GM21529 (cell line): ENCODE measurements around the gene NSMF.
"Not testable (repeated sequence)": the region's sequence is repeated elsewhere in the genome, so short reads cannot be mapped to it uniquely, and the experiment has no call there.

Source experiments
- ATAC-seq: cut with Tn5 transposase; IDR thresholded peaks from one replicate; pipeline ENCODE4 v1.9.1; 2021; ENCODE audit not compliant: unreplicated experiment

The NSMF gene

DNA sequence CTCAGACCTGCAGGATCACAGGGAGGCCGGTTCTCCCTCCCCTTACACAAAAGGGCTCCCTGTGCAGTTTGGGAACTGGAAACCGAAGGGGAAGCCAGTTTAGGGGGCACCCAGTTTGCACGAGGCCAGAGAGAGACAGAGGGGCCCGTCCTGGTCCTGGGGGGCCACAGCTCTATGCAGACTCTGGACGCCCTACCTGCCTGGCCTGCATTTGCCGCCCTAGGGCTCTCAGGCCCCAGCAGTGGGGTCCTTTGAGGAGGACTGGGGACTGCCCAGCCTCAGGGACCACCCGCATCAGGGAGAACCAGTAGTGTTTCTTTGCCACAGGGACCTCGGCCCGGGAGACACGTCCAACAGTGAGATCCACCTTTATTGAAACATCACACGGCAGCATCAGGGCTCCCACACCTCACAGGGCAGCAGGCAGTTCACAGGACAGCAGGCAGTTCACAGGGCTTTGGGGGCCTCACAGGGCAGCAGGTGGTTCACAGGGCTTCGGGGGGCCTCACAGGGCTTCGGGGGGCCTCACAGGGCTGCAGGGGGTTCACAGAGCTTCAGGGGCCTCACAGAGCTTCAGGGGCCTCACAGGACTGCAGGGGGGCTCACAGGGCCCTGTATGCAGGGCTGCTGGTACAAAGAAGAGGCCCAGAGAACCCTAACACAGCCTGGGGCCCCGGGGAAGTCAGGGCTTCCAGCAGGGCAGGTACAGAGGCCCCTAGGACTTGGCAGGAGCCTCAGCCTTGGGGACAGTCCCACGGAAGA is 648 bp upstream of the NSMF start:
- no peak for ATAC-seq

DNA sequence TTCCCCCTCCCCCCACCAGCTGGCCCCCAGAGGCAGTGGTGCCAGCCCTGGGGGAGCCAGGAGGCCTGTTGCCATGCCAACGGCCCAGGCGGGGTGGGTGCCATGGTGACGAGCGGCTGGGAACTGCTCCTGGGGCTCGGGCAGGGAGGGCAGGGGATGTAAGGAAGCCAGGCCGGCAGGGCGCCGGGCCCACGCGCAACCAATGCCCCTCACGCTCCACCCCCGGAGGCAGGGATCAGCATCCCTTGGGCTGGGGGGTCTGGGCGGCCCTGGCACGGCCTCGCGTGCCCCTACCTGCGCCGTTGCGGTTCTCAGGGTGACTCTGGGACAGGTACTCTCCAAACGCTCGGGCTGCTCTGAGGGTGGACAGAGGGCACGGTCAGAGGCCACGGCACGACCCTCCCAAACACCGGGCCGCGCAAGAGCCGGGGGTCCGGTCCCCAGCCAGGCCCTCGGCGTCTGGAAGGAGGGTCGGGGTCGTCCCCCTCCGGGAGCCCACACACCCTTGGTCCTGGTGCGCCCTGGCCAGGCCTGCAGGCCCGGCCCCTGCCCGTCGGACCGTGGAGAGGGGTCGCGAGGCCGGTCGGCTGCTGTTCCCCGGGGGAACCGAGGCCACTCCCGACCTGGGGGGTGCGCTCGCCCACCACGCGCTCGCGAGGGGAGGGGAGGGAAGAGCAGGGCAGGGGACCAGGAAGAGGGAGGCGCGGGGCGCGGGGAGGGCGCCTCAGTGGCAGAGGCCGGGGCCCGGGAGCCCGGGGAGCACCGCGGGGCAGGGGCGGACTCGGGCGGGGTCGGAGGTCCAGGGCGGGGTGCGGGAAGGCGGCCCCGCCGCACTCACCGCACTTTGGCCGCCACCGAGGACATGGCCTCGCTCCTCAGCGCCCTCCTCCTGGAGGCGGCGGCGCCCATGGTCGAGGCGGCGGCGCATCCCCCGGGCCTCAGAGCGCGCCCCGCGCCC is 661 bp downstream of the NSMF start:
- peak; percentile 21 for ATAC-seq

DNA sequence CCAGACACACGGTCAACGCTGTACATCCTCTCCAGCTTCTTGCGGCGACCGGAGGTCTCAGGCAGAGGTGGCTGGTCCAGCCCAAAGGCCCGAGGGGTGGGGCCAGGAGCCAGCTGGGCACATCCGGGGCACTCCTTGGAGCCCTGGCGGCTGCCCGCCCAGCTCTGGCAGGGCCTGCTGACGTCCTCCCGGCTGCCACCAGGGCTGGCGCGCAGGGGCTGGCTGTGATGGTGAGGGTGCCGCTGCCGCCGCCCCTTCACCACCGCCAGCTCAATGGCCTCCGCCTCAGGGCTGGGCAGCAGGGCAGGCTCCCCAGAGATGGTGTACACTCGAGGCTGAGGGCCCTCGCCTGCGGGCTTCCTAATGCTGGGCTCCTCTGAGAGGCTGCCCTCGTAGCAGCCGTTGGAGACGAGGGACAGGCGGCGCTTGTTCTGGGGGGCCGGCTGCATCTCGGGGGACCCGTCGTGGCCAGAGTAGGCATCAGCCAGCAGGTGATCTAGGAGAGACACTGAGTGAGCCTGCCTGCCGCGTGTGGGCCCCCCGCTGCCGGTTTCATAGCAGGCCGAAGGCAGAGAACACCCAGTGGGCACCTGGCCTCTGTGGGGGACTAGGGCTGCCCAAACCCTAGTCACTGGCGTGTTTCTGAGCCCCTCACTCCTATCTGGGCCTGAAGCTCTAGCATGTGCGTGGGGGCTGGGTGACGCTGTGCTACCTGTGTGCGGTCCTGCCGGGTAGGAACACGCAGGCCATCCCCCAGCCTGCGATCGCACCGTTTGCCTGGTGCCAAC is 1.5 kb downstream of the NSMF start:
- ATAC-seq = no peak

DNA sequence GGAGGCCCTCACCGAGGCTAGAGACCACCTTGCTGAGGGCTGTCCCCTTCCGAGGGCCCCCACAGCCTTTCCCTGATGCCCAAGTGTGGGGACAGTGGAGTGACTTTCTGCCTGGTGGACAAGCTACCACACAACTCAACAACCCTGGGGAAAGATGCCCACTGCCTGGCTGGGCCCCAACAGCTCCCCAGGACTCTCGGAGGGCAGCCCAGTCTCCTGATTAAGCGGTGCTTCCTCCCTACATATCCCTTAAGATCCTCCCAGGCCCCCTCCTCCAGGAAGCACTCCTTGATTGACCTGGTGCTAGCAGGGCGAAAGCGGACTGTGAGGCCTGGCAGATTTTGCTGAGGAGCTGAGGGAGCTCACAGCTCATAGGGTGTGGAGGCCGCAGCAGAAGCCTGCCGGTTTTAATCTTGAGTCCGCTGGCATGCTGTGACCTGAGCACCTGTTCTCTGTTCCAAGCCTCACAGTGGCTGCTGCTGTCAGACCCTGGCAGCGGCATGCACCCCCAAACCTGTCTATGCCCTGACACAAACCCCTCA is 2.2 kb downstream of the NSMF start:
- no peak for ATAC-seq

DNA sequence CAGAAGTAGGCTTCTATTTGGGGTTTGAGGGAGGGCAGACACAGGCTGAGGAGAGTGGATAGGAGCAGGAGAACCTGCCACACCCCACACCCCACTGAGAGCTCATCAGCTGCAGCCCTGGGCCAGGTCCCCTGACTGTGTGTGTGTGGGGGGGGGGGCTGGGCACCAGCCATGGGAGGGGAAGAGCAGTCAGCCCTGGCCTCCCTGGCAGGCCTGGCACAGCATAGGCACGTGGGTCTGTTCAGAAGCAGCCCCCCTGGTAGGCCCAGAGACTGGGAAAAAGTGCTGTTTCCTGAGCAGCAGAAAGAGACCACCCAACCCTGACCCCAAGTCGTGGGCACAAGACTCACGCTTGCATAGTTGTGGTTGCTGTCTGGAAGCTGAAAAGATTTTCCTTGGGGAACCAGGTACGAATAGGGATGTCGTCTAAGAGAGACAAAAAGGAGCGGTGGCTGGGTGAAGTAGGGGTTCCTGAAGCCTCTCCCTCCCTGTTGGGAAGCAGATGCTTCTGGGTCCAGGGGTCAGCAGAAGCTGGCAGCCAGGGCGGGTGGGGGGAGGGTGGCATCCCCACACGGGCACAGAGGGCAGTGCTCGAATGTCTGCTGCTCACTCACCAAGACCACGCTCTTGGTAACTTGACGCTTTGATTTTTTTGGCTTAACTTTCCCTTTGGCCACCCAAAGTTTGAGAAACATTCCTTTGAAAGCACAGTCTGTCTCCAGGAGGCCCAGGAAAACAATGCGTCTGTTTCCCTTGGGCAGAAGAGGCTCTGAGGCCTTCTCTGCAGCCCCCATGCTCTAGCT is 2.9 kb downstream of the NSMF start:
- no peak for ATAC-seq

DNA sequence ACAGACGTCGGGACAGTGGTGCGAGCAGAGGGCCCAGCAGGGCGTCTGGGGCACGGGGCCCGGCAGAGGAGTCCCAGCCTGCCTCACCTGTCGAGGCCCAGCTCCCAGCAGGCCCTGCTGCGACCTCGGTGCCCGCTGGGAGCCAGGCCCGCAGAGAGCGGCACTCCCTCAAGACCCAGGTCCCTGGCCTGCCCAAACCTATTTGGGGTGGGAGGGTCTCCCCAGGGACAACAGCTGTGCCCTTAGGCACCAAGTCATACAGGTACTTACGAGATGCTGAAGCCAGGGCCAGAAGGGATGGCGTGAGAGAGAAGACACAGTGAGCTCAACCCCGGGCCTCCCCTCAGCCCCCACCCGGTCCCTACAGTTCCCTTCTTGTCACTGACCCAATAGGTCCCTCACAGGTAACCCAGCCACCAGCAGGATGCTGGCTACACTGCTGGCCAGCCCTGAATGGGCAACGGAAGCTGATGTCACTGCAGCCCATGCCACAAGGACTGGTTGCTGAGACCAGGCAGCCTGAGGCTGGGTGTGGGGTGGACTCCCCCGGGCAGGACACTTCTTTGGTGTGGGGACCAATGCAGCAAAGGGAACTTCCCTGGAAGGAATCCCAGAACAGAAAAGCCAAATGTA is 3.7 kb downstream of the NSMF start:
- ATAC-seq = no peak

DNA sequence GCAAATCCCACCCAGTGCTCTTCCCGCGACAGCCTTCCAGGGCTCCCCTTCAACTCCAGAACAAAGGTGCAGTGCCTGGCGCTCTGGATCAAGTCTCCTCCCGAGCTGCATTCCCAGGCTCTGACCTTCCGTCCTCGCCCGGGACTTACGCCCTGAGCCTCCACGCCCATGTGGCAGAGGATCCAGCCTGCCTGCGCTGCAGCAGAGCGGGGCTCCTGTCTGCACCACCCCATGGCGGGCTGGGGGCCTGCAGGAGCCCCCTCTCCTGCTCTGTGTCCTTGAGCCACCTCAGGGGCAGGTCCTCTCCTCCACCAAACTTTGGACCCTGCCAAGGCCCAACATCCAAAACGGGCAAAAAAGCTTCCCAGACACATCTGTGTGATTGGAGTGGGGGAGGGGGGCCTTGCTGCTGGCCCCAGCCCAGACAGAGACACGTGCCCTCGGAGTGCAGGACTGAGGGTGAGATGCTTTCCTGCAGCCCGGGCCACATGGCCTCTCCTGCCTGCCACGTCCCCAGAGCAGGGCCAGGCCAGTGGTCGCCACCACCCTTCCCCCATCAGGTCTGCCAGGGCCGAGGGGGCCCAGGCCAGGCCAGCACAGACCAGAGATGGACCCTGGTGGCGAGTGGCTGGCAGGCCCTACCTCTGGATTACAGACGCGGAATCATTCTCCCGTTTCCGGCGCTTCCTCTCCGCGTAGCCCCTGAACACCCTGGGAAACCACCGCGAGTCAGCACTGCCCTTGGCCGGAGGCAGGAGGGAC is 4.4 kb downstream of the NSMF start:
- ATAC-seq = no peak

DNA sequence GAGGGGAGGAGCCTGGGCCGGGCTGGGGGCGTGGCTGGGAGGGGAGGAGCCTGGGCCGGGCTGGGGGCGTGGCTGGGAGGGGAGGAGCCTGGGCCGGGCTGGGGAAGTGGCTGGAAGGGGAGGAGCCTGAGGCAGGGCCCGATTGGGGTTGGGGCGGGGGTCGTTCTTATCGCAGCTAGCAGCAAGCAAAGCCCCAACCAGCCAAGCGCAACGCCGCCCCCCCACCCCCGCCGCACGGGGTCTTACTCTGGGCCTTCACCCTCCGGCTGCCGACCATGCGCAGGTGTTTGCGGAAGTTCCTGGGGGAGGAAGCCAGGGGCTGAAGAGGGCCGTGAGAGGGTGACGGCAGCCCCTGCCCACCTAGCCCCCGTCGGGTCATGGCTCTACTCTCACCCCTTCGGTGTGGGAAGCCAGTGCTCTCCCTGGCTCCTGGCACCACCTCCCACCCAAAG is 5.0 kb downstream of the NSMF start:
- ATAC-seq = no peak

DNA sequence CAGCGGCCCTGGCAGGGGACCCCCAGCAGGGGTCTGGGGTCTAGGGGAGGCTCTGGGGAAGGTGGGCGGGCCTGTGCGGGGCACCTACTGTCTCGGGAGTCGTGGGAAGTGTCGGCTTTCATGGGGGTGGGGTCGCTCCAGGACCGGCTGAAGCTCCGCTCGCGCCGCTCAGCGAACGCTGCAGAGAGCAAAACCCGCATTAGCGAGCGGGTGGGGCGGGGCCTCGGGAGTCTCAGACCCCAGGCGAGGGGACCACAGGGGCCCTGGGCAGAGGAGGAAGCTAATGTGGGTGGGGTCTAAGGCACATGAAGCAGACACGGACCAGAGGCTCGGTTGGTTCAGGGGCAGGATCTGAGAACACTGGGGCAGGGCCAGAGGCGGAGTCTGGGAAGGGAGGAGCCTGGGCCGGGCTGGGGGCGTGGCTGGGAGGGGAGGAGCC is 5.5 kb downstream of the NSMF start:
- ATAC-seq = peak; percentile 40

DNA sequence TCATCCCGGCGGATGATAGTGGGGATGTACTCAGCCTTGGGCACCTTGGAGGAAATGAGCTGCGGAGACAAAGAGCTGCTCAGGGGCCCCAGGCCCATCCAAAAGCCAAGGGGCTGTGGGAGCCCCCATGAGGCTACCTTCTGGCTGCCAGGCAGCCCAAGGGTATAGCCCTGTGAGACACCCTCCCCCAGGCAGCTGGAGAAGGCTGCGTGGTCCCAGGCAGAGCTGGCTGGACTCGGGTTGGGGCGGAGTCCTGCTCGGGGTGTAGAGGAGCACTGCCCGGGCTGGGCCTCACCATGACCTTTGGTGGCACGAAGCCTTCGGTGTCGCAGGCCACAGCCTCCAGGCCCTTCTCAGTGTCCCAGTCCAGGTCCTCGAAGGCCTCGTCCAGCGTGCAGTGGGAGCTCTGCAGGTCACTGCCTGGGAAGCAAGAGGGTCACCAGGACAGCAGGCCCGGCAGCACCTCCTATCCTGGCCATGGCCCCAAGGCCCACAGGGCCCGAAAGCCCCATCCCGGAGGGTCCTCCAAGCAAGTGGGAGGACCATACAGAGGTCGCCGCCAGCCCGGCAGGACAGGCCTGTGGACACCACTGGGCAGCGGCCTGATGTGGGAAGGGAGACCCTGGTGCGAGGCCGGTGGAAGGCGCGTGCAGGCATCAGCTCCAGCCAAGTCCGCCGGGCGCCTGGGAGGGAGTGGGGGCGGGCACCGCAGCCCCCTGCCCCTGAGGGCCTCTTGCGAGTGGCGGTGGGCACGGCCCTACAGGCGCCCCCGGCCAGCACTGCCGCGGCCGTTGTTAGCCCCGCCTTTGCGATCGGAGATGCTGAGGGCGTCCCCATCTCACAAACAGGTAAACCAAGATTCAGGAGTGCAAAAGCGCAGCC is 6.1 kb downstream of the NSMF start:
- no peak for ATAC-seq

DNA sequence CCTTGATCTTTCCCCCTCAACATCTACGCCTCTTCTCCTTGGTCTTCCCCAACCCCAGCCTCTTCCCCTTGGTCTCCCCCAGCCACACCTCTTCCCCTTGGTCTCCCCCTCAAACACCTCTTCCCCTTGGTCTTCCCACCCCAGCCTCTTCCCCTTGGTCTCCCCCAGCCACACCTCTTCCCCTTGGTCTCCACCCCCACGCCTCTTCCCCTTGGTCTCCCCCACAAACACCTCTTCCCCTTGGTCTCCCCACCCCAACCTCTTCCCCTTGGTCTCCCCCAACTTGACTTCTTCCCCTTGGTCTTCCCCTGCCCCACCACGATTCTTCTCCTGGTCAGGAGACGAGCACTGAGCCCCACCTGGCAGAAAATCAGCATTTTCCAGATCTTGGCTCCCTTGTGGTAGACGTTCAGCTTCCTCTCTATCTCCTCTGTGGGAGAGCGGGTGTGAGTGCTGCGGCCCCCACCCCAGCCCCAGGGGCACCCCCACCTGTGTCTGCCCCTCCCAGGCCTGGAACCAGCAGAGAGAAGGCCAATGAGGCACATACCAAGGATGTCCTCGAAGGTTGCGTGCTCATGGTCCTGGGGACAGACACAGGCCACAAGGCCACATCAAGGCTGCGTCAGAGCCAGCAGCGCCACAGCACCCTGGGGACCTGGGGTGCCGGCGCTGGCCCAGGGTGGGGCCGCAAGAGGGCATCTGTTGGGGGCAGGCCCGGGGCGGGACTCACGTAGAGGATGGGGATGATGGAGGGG is 7.0 kb downstream of the NSMF start:
- no peak for ATAC-seq

DNA sequence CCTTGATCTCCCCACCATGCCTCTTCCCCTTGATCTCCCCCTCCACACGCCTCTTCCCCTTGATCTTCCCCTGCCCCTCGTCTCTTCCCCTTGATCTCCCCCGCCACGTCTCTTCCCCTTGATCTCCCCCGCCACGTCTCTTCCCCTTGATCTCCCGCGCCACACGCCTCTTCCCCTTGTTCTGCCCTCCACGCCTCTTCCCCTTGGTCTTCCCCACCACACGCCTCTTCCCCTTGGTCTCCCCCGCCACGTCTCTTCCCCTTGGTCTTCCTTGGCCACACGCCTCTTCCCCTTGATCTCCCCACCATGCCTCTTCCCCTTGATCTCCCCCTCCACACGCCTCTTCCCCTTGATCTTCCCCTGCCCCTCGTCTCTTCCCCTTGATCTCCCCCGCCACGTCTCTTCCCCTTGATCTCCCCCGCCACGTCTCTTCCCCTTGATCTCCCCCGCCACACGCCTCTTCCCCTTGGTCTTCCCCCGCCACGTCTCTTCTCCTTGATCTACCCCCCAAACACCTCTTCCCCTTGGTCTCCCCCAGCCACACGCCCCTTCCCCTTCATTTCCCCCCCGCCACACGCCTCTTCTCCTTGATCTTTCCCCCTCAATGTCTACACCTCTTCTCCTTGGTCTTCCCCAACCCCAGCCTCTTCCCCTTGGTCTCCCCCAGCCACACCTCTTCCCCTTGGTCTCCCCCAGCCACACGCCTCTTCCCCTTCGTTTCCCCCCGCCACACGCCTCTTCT is 7.7 kb downstream of the NSMF start:
- ATAC-seq = not testable (repeated sequence)

DNA sequence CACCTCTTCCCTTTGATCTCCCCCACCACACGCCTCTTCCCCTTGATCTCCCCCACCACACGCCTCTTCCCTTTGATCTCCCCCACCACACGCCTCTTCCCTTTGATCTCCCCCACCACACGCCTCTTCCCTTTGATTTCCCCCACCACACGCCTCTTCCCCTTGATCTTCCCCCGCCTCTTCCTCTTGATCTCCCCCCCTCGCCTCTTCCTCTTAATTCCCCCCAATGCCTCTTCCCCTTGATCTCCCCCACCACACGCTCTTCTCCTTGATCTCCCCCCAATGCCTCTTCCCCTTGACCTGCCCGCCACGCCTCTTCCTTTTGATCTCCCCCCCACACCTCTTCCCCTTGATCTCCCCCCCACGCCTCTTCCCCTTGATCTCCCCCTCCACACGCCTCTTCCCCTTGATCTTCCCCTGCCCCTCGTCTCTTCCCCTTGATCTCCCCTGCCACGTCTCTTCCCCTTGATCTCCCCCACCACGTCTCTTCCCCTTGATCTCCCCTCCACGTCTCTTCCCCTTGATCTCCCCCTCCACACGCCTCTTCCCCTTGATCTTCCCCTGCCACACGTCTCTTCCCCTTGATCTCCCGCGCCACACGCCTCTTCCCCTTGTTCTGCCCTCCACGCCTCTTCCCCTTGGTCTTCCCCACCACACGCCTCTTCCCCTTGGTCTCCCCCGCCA is 8.5 kb downstream of the NSMF start:
- ATAC-seq = not testable (repeated sequence)

DNA sequence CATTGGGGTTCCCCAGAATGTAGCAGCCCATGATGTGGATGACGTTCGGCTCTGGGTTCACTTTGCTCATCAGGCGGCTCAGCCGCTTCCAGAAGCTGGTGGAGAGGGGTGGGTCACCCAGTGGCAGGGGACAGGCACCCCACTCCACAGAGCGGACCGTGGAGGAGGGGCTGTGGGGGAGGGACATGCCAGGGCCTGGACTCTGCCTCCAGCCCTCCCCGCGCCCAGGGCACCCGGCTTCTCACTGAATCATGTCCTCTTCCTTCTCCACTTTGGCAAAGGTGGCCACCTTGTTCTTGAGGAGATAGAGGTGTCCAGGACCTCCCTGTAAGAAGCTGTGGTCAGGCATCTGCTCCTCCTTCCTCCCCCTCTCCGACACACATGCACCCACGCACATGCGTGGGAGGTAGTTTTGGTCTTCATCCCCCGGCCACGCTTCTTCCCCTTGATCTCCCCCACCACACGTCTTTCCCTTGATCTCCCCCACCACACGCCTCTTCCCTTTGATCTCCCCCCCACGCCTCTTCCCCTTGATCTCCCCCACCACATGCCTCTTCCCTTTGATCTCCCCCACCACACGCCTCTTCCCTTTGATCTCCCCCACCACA is 9.1 kb downstream of the NSMF start:
- no peak for ATAC-seq

DNA sequence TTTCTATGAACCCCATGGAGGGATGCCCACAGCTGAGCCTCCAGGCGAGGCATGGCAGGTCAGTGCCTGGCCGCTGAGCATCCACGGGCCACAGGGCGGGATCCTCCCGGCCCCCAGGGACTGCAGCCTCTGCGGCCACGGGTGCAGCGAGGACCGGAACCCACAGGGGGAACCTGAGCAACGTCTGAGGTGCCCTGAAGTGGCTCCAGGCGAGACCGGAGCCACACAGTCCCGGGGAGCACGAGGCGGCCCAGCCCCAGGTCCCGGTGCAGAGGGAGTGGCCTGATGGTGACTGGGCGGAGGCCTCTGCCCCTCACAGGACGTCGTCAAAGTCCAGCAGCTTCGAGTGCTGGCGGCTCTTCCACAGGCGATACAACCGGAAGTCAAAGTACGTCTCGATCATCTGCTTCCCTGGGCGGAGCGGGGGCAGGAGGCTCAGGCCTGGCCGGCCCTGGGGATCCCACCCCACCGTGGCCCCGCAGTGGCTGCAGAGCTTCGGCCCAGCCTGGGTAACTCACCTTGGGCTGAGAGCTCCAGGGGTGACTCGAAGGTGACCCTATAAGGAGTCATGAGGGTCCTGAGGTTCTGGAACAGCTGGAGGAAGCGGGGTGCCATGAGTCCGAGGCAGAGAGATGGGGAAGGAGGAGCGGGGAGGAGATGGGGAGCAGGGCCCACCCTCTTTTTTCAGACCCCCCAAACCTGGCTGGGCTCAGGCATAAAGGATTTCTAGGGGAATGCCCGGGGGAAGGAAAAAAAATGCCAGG is 9.9 kb downstream of the NSMF start:
- no peak for ATAC-seq
